Endometrium (tissue), 2 donors: ENCODE results near the gene BTBD1.
A peak's percentile ranks its signal among the peaks of the same experiment; 100 is the strongest.
"Not testable (repeated sequence)": the region's sequence is repeated elsewhere in the genome, so short reads cannot be mapped to it uniquely, and the experiment has no call there.

Experiments
- FAIRE-seq: peaks from 2 replicates; lab custom pipeline; 2012; peaks lifted over from hg19 to GRCh38; lab: Jason Lieb, UNC
- donor health status: control.
- donor health status: control.

The BTBD1 gene

DNA sequence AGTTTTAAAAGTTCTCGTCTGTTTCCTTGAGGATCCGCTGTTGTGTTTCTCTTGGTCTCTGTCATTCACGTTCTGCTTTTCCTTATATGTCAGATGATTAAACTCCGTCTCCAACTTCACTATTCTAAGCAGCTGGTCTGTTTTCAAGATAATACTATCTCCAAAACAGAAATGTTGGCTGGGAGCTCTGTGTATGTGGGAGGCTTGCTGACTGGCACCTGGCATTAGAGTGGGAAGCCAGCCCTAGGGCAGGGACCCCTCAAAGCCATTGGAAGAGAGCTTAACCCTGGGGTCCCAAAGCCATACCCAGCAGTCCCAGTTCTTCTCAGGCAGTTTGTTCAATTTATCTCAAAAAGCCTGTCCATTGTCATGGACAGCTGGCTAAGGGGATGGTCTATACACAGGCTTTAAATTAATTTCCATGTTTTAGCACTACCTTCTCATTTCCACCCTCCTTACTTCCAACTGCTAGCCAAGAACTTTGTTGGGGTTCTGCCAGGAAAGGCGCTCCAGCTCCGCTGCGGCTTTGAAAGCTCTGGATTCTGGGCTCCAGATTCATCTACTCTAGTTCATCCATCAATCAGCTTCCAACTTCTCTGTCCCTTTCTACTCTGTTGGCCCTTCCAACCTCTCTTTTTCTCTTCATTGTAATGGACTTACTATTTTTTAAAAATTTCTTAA lies 9.2 kb downstream of the BTBD1 start:
- FAIRE-seq, result no peak

DNA sequence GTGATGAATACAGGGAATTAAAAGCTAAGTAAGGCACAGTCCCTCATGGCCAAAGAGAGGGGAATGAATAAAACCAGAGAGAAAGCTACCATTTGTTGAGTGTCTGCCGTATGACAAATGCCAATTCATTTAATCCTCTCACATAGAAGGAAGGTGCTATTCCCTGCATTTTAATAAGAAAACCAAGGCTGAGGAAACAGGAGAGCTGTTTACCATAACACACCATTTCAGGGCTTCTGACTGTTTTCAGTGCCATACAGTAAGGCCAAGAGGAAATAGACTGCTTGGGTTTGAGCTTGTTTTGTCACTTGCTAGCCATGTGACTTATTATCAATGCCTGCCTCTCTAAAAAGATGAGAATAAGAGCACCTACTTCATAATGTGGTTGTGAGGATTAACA lies 10.1 kb downstream of the BTBD1 start:
- no peak for FAIRE-seq

DNA sequence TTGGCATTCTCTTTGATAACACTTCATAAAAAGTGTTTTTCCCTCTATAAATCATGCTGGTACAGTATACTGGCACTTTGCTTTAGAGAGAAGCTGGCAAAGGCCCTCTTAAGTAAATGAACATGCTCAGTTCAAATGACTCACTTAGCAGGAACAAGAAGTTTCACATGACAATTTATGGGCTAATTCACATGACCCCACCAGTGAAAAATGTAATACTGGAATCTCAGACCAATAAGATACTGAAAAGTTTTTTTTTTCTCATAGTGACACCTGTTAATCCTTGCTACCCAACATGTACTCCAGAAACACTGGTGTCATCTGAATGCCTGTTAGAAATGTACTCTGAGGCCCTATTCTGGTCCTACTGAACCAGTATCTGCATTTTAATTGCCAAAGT lies 13.9 kb downstream of the BTBD1 start:
- no peak for FAIRE-seq

DNA sequence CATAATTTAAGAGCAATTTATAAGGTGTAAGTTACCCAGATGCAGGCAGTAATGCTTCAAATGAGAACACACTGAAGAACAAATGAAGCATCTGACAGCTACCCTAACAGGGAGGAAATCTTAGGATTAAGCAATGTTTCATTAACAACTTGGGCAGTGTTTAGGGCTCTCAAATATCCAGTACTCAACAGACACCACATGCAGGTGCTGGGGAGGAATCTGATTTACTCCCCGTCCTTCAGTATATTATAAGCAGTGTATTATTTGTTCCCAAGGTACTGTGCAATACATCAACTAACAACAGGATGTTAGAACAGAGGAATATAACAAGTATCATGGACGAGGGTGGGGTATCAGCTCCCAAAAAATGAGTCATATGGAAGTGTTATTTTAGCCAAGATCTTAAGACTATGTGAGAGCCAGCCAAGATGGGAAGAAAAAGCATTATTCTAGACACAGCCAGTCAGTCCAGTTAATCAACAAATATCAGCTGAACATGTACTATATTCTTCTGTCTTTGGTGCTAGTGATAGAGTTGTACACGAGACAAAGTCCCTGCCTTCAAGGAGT lies 20.4 kb downstream of the BTBD1 start:
- no peak for FAIRE-seq

DNA sequence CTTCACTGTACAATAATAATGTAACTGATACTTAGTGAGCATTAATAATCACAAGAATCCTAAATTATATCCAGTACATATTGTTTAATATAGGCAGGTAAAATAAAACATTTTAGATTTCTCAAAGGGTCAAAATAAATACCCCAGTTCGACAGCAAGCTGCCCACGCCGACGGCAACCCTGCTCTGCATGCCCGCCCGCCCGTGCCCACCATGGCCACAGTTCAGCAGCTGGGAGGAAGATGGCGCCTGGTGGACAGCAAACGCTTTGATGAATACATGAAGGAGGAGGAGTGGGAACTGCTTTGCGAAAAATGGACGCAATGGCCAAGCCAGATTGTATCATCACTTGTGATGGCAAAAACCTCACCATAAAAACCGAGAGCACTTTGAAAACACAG lies 22.9 kb downstream of the BTBD1 start:
- no peak for FAIRE-seq

DNA sequence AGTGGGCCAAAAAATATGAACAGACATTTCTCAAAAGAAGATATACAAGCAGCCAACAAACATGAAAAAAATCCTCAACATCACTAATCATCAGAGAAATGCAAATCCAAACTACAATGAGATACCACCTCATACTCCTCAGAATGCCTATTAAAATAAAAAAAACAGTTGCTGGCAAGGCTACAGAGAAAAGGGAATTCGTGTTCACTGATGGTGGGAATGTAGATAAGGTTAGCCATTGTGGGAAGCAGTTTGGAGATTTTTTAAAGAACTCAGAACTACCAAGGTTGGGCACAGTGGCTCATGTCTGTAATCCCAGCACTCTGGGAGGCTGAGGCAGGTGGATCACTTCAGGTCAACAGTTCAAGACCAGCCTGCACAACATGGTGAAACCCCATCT lies 27.8 kb downstream of the BTBD1 start:
- FAIRE-seq, result peak; percentile 86

DNA sequence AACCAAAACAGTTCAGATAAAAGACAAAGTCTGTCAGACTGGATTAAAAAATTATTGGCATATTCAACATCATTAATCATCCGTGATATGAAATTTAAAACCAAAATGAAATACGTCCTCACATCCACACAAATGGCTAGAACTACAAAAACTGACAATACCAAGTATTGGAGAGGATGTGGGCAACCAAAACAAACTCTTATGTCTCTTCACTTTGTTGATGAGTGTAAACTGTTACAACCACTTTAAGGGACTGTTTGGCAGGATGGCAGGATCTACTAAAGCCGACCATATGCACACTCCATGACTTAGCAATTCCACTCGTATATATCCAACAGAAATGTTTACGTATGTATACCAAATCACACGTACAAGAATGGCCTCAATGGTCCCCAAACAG lies 30.8 kb downstream of the BTBD1 start:
- FAIRE-seq, result no peak

DNA sequence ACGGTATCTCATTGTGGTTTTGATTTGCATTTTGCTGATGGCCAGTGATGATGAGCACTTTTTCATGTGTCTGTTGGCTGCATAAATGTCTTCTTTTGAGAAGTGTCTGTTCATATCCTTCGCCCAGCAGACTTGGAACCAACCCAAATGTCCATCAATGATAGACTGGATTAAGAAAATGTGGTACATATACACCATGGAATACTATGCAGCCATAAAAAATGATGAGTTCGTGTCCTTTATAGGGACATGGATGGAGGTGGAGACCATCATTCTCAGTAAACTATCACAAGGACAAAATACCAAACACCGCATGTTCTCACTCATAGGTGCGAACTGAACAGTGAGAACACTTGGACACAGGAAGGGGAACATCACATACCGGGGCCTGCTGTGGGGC lies 35.8 kb downstream of the BTBD1 start:
- FAIRE-seq, result not testable (repeated sequence)

DNA sequence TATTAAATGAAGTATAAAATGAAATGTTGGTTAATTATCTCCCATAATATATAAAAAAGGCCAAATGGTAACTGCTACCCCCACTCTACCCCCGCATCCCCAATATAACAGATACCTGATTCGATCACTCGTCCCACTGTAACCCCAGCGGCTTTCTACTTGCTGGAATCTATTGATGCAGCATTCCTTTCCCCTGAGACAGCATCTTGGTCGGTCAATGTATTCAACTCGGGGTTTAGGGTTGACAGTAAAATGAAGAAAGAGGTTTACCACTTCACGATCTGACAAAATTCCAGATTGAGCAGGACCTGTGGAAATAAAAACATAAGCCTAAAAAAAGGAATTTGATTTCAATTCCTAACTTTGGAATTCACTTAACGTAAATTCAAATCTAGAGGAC lies 37.0 kb downstream of the BTBD1 start:
- FAIRE-seq, result no peak

DNA sequence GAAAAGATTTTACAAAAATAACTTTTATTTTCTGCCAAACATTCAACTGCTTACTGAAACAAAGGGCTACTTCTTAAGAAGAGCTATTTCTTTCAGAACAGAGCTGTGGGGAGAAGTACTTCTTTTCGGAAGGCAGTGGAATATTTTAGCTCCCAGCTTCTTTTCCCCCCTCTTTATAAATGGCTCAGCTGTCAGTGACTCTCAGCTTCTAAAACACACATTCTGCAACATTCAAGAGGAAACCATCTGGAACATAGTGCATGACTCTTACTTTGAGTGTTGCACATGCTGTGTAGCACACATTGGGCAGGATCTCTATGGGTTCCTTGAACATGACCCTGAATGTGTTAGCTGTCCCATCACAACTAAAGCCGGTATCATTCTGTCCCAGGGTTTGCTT lies 48.6 kb downstream of the BTBD1 start:
- FAIRE-seq, result no peak

DNA sequence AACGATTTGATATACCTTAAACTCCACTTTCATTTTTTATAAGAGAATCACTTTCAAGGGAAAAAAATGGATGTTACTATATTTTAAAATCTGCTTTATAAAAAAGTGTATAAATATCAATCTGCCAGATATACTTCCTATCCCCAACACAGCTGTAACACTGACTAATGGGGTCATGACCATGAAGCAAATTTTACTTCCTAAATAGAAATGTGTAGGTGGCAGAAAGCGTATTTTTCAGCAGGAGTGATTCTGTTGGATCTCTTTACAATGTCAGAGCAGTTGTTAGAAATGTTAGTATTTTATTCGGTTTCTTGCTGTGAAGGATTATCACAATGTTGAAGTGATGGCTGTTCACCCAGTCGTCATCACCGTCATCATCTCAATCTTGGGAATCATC lies 50.1 kb downstream of the BTBD1 start:
- FAIRE-seq, result no peak

DNA sequence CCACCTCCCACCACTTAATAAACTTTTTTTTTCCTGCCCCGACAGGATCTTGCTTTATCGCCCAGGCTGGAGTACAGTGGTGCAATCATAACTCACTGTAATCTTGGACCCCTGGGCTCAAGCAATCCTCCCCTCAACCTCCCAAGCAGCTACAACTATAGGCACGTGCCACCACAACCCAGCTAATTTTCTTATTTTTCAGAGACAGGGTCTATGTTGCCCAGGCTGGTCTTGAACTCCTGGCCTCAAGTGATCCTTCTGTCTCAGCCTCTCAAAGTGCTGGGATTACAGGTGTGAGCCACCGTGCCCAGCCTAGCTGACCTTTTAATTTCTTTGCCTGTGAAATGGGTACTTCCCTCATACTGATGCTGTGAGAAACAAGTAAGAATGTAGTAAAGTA lies 51.7 kb downstream of the BTBD1 start:
- no peak for FAIRE-seq

DNA sequence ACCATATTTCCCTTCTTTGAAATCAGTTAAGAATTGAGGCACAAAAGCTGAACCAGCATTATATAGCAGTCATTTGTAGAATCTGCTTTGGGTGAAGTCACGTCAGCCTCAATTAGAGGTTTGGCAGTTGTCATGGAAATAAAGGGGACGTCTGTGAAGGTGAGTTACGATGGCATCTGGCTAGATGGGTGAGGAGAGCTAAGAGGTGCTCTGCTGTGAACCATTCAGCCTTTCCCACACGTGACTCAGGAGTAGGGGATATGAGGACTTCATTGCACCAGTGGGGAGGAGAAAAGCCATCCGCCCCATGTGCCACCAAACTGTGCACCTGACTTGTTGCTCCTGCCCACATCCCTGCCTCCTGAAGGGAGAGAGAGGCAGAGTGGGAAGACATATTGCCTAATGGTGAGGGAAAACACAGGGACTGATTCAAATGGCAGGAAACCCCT lies 52.8 kb downstream of the BTBD1 start:
- no peak for FAIRE-seq

DNA sequence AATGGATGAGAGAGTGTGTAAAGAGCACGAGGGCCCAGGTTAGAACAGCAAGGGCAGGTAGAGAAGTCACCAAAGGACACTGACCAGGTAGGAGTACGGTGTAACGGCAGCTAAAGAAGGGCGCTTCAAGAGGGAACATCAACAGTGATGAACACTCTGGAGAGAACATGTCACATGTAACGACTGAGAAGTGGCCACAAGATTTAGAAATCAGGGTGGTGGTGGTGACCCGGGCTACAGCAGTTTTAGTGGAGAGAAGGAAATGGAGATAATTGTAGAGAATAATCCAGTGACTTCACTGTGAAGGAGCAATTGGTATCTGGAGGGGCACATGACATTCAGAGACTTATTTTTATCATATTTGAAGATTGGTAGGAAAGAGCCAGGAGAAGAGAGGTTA lies 54.4 kb downstream of the BTBD1 start:
- no peak for FAIRE-seq

DNA sequence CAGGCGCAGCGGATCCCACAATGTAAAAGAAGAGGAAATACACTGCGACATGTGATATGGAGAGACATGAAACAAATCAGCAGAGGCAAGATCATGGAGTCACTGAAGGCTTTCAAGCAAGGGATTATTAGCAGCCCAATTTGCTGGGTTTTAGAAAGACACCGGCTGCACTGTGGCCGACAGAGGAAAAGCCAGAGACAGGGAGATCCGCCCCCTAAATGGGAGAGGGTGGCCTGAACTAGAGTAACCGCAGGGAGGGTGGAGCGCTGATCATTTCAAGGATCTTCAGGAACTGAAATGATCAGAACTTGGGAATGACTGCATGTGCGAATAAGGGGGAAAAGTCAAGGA lies 55.0 kb downstream of the BTBD1 start:
- no peak for FAIRE-seq

DNA sequence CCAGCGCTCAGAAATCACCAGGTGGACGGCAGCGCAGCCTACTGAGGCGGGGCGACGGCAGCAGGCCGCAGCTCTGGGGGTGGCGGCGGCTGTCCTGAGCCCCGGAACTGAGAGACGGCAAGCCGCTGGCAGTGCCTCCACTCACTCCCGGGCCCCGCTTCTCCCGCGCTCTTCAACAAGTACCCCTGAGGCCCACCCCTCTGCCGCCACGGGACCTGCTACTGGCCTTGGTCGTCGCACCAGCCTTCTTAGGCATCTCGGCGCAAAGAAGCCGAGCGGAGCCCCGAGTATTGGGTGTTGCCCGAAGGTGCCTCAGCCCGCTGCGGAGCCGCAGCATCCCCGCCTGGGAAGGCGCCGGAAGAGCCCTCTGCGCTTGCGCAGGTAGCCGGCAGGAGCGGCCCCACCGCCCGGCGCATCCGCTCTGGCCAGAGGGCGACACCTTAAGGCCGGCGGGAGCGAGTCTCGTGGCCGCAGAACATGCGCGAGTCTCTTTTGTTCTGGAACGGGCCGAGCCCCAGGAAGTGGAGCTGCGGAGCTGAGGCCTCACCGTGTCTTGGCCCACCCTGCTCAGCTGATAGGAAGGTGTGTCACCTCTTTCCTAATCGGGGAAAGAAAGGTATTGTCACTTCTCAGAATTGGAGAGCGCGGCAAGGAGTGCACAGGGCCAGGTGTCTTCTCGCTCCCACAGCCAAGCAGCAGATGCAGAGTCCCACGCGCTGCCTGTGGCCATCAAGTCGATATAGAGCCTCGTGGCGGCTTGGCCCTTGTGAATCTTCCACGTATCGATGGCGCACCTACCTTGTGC lies 55.6 kb downstream of the BTBD1 start, which contains the start of gene C15orf40:
Gene C15orf40, minus strand, starts transcription at position 369 of the 805 bp plus-strand sequence. Its CDS starts 32 bp downstream, at position 337.
- FAIRE-seq, result no peak

DNA sequence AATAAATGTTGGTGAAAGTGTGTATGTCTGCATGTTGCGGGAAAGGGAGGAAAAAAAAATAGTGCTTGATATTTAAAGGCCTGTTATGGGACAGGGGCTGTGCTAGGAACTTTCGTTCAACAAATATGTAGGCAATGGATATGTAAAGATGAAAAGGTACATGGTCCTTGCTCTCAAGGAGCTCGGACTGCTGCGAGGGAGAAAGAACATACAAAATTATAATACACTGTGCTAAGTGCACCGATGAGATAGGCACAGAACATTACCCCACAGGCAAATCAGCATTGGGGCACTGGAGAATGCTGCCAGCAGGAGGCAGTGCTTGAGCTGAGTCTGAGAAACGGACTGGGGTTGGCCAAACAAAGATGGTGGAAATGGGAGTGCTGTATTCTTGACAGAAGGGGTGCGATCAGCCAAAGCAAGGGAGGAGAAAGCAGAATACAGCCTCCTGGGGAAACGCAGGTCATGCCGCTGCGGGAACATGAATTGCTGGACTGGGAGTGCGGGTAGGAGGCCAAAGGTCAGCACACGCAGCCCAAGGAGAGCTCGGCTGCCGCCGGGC lies 56.3 kb downstream of the BTBD1 start:
- no peak for FAIRE-seq

DNA sequence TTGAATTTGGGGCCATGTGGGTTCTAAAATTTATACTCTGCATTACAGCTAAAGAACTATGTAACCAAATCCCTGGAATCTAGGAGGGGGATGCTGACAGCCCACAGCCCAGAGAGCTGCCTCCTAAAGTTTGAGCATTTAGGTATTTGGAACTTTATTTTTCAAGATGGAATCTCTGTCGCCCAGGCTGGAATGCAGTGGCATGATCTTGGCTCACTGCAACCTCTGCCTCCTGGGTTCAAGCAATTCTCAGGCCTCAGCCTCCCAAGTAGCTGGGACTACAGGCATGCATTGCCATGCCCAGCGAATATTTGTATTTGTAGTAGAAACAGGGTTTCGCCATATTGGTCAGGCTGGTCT lies 66.4 kb downstream of the BTBD1 start:
- not testable (repeated sequence) for FAIRE-seq

DNA sequence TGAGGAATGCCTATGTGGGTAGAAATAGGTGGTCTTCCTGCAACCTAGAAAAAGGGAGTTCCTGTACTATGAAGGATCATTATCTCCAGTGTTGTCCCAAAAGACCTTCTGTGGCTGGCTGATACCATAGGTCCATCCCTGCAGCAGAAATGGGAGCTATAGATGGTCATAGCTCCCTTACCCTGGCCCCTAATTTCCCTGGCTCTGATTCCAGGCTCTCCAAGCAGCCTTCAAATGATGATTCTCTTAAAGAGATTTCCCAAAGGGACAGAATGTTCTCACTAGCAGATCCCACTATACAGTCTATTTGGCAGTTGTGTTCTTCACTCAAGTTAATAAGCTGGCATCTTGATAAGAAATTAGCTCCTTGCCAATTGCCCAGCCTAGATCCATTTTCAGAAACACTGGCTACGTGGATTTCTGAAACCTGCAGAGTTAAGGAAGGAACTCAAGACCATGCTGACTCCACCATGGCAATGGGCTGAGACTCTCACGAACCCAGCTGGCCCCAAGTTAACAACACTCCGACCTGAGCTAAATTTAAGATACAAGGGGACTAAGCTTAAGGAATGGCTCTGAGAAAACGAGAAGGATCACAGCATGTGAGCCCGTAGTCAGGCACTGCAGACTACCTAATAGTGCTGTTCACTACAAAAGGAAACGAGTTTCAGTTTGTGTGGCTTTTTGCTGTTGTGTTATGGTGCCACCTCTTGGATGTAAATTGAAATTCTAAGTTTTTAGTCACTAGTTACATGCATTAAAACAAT lies 67.0 kb downstream of the BTBD1 start:
- peak; percentile 39 for FAIRE-seq

DNA sequence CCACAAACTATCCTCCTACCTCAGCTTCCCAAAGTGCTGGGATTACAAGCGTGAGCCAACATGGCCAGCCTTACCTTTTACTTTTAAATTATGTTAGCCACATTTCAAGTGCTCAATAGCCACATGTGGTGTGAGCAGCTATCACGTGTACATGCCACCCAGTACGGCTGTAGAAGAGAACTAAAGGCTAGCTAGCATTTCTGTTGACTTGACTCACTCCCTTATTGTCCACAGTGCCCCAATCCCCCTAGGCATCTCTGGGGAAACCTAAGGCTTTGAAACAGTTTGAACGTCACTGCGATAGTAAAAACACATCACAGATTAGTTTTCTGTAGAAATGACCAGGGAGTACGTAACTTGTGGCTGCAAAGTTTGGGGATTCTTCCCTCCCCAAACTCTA lies 67.6 kb downstream of the BTBD1 start:
- FAIRE-seq, result no peak

DNA sequence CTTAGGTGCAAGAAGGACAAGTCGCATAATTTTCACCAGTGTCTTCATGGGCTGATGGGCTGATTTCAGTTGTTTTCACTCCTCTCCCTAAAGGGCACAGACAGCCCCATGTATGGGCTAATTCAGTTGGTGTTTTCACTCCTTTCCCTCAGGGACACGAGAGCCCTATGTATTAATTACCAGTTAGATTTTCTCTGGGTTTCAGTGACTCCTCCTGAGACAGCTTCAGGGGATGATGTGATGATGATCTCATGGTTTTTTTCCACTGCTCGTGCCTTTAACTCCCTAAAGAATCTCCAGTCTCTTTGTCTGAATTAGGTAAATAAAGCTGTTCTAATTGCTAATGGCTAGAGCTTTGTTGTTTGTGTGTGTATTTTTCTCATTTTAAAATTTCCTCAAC lies 71.1 kb downstream of the BTBD1 start:
- no peak for FAIRE-seq

DNA sequence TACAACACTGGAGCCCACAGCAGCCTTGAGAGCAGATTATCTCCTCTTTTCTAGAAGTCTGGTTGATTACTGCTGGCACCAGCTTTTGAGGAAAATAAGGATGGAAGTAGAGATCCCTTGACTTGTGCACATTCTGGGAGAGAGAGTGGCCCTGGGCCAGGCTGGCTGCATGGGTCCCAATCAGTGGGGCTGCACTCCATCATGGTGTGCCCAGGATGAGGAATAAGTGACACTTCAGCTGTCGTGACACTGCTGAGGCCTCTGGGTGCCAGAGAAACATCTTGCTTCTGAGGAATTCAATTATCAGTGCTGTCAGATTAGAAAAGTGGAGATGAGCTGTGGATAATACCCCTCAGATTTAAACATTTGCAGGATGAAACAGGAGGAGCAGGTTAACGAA lies 72.0 kb downstream of the BTBD1 start:
- no peak for FAIRE-seq
